ENCODE measurements around the gene PIP5K1B. TPM values are rescaled to one million over a fixed set of nuclear protein-coding genes. Genes with fewer than 3 reads are reported as not detected.

The PIP5K1B gene
- total RNA-seq, 1 experiment from 2014 or later = not detected

DNA sequence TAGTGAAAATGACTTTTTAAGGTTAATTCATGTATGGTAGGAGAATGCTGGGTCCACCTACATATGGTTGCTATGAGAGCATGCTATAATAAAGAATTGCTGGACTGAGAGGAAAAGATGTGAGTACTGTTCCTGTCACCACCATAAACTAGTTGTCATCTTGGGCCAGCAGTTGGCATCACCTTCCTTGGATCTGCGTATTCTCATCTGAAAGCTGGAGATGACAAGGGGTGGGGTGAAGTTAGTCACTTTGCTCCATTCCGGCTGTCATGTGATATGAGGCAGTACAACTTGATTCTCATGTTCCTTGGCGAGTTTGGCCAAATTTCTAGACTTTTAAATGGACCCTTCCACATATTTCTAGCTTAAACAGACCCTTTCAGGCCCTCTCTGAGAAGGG lies 33.3 kb downstream of the PIP5K1B start:
- ChIA-PET CTCF (no interaction called here), POLR2A (no interaction called here)
- H3K9me3 ChIP-seq (ENCODE audit: control insufficient read depth, insufficient read depth, low read depth, low read length) = no peaks in the 10 kb centered on the region
- TF ChIP-seq SIN3A (IDR thresholded peaks at IDR 0.05; ENCODE audit: borderline replicate concordance, insufficient read depth, low read depth, low read length) = no peak
- TF ChIP-seq, protein P1, sequence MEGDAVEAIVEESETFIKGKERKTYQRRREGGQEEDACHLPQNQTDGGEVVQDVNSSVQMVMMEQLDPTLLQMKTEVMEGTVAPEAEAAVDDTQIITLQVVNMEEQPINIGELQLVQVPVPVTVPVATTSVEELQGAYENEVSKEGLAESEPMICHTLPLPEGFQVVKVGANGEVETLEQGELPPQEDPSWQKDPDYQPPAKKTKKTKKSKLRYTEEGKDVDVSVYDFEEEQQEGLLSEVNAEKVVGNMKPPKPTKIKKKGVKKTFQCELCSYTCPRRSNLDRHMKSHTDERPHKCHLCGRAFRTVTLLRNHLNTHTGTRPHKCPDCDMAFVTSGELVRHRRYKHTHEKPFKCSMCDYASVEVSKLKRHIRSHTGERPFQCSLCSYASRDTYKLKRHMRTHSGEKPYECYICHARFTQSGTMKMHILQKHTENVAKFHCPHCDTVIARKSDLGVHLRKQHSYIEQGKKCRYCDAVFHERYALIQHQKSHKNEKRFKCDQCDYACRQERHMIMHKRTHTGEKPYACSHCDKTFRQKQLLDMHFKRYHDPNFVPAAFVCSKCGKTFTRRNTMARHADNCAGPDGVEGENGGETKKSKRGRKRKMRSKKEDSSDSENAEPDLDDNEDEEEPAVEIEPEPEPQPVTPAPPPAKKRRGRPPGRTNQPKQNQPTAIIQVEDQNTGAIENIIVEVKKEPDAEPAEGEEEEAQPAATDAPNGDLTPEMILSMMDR (IDR thresholded peaks at IDR 0.05) = no peak
- TF ChIP-seq, protein P2, sequence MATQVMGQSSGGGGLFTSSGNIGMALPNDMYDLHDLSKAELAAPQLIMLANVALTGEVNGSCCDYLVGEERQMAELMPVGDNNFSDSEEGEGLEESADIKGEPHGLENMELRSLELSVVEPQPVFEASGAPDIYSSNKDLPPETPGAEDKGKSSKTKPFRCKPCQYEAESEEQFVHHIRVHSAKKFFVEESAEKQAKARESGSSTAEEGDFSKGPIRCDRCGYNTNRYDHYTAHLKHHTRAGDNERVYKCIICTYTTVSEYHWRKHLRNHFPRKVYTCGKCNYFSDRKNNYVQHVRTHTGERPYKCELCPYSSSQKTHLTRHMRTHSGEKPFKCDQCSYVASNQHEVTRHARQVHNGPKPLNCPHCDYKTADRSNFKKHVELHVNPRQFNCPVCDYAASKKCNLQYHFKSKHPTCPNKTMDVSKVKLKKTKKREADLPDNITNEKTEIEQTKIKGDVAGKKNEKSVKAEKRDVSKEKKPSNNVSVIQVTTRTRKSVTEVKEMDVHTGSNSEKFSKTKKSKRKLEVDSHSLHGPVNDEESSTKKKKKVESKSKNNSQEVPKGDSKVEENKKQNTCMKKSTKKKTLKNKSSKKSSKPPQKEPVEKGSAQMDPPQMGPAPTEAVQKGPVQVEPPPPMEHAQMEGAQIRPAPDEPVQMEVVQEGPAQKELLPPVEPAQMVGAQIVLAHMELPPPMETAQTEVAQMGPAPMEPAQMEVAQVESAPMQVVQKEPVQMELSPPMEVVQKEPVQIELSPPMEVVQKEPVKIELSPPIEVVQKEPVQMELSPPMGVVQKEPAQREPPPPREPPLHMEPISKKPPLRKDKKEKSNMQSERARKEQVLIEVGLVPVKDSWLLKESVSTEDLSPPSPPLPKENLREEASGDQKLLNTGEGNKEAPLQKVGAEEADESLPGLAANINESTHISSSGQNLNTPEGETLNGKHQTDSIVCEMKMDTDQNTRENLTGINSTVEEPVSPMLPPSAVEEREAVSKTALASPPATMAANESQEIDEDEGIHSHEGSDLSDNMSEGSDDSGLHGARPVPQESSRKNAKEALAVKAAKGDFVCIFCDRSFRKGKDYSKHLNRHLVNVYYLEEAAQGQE (IDR thresholded peaks at IDR 0.05; ENCODE audit: insufficient read depth in 1 of 2, low read depth in 2 of 2, low read length in 1 of 2) = no peak
- no peak for TF ChIP-seq POLR2AphosphoS5 (IDR thresholded peaks at IDR 0.05; ENCODE audit: low read depth, low read length)
- no peak for TF ChIP-seq TCF7L2 (IDR thresholded peaks at IDR 0.05; ENCODE audit: low read depth, low read length)
- intact Hi-C loops (cut with micrococcal nuclease; ENCODE audit: unreplicated experiment) = no loop called here
- no peak for ATAC-seq
- in situ Hi-C loops (cut with HindIII; ENCODE audit: low pct_unique_long_range_greater_than_20kb, low sequenced_read_pairs) = no loop called here
- H3K27me3 ChIP-seq (ENCODE audit: control insufficient read depth, insufficient read depth, low read length) = no peaks in the 10 kb centered on the region
- H3K27ac ChIP-seq (ENCODE audit: low read length) = no peak overlapping the region
- BruUV-seq (replicated peaks) = no TSS peak
- H3K36me3 ChIP-seq (ENCODE audit: control insufficient read depth, insufficient read depth, low read length) = no peaks in the 10 kb centered on the region
- no peaks in the 10 kb centered on the region for H3K4me1 ChIP-seq (ENCODE audit: control insufficient read depth, insufficient read depth, low read length)
- DNase-seq (ENCODE audit: low read depth, low spot score) = no peak
- no peak overlapping the region for H3K4me3 ChIP-seq (ENCODE audit: low read depth in 2 of 2, low read length in 2 of 2)

DNA sequence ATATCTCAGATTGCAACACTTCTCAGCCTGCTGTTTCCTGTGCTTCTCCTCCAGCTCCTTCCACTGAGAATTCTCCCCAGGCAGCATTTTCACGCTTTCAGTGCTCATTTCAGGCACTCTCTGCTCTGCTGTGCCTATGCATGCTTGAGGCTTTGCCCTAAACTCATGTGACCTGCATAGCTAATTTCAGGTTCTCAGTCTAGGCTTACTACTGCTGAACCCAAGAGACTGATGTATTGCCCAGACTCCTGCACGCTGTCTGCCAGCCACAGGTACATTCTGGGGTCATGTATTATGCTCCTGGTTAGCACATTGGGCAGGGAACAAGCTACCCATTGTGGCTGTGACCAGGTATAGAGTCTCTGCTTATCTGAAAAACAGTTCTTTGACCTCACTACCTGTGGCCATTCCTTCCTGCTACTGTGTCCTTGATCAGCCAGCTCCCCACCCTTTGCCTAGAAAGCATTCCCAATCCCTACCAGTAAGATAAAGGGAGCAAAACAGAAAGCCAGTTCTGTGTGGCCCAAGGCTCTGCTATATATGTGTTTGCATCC lies 34.7 kb downstream of the PIP5K1B start:
- H3K36me3 ChIP-seq (ENCODE audit: control insufficient read depth, insufficient read depth, low read length) = no peaks in the 10 kb centered on the region
- H3K27ac ChIP-seq (ENCODE audit: low read length) = no peak overlapping the region
- no peaks in the 10 kb centered on the region for H3K27me3 ChIP-seq (ENCODE audit: control insufficient read depth, insufficient read depth, low read length)
- no TSS peak for BruUV-seq (replicated peaks)
- in situ Hi-C loops (cut with HindIII; ENCODE audit: low pct_unique_long_range_greater_than_20kb, low sequenced_read_pairs) = no loop called here
- DNase-seq (ENCODE audit: low read depth, low spot score) = no peak
- no peak overlapping the region for H3K4me3 ChIP-seq (ENCODE audit: low read depth in 2 of 2, low read length in 2 of 2)
- TF ChIP-seq, protein P1 (IDR thresholded peaks at IDR 0.05) = no peak
- TF ChIP-seq, protein P2 (IDR thresholded peaks at IDR 0.05; ENCODE audit: insufficient read depth in 1 of 2, low read depth in 2 of 2, low read length in 1 of 2) = no peak
- TF ChIP-seq SIN3A (IDR thresholded peaks at IDR 0.05; ENCODE audit: borderline replicate concordance, insufficient read depth, low read depth, low read length) (no peak), TCF7L2 (IDR thresholded peaks at IDR 0.05; ENCODE audit: low read depth, low read length) (no peak), POLR2AphosphoS5 (IDR thresholded peaks at IDR 0.05; ENCODE audit: low read depth, low read length) (no peak)
- ChIA-PET CTCF (no interaction called here), POLR2A (no interaction called here)
- H3K4me1 ChIP-seq (ENCODE audit: control insufficient read depth, insufficient read depth, low read length) = no peaks in the 10 kb centered on the region
- intact Hi-C loops (cut with micrococcal nuclease; ENCODE audit: unreplicated experiment) = no loop called here
- H3K9me3 ChIP-seq (ENCODE audit: control insufficient read depth, insufficient read depth, low read depth, low read length) = no peaks in the 10 kb centered on the region
- no peak for ATAC-seq
